ENCODE data around the gene THRA. TPM values are rescaled to one million over a fixed set of nuclear protein-coding genes. Genes with fewer than 3 reads are reported as not detected.

The THRA gene
- total RNA-seq, 1 experiment from 2014 or later = 14.5 TPM

- Histone ChIP-seq H3K27me3 (replicated peaks; ENCODE audit: insufficient read depth, low read depth, low read length, poor library complexity) (no peaks in the 10 kb centered on the region), H3K4me3 (ENCODE audit: low read depth, low read length, poor library complexity, severe bottlenecking) (no peak overlapping the region), H3K4me1 (ENCODE audit: insufficient read depth, low read length, poor library complexity, severe bottlenecking) (peaks cover 52% of the 10 kb centered on the region), H3K27ac (ENCODE audit: low read depth, low read length, poor library complexity, severe bottlenecking) (peak overlapping the region; percentile 54), H3K36me3 (ENCODE audit: insufficient read depth, low read length, poor library complexity, severe bottlenecking) (no peaks in the 10 kb centered on the region), H3K9me3 (ENCODE audit: low read depth, low read length, poor library complexity, severe bottlenecking) (no peaks in the 10 kb centered on the region)
- DNase-seq (ENCODE audit: low spot score) = no peak
- ChIA-PET CTCF (no interaction called here), POLR2A (ENCODE audit: low non-redundant PET) (no interaction called here)
- intact Hi-C loops (cut with micrococcal nuclease; ENCODE audit: unreplicated experiment) = no loop called here
- no peak for TF ChIP-seq EZH2 (IDR thresholded peaks at IDR 0.05; ENCODE audit: borderline replicate concordance, low read depth, low read length, poor library complexity, severe bottlenecking)
- TF ChIP-seq CTCF (conservative IDR thresholded peaks at IDR 0.05; ENCODE audit: low read depth, low read length) = no peak
- no TSS peak for BruUV-seq (replicated peaks)
These were observed 8.7 kb downstream of the THRA start for GRCh38 chr17:40071313-40072039.

- Histone ChIP-seq H3K9me3 (ENCODE audit: low read depth, low read length, poor library complexity, severe bottlenecking) (no peaks in the 10 kb centered on the region), H3K4me1 (ENCODE audit: insufficient read depth, low read length, poor library complexity, severe bottlenecking) (peaks cover 52% of the 10 kb centered on the region), H3K36me3 (ENCODE audit: insufficient read depth, low read length, poor library complexity, severe bottlenecking) (no peaks in the 10 kb centered on the region), H3K4me3 (ENCODE audit: low read depth, low read length, poor library complexity, severe bottlenecking) (no peak overlapping the region), H3K27ac (ENCODE audit: low read depth, low read length, poor library complexity, severe bottlenecking) (peak overlapping the region; percentile 54), H3K27me3 (replicated peaks; ENCODE audit: insufficient read depth, low read depth, low read length, poor library complexity) (no peaks in the 10 kb centered on the region)
- intact Hi-C loops (cut with micrococcal nuclease; ENCODE audit: unreplicated experiment) = no loop called here
- TF ChIP-seq EZH2 (IDR thresholded peaks at IDR 0.05; ENCODE audit: borderline replicate concordance, low read depth, low read length, poor library complexity, severe bottlenecking) (no peak), CTCF (conservative IDR thresholded peaks at IDR 0.05; ENCODE audit: low read depth, low read length) (no peak)
- DNase-seq (ENCODE audit: low spot score) = peak; percentile 61
- no TSS peak for BruUV-seq (replicated peaks)
- CTCF ChIA-PET = no interaction called here
- POLR2A ChIA-PET (ENCODE audit: low non-redundant PET) = no interaction called here
These were observed 9.4 kb downstream of the THRA start for GRCh38 chr17:40072040-40072734.

GRCh38 chr17:40072735-40073346, 10.1 kb downstream of the THRA start:
- POLR2A ChIA-PET (ENCODE audit: low non-redundant PET) = no interaction called here
- Histone ChIP-seq H3K4me1 (ENCODE audit: insufficient read depth, low read length, poor library complexity, severe bottlenecking) (peaks cover 52% of the 10 kb centered on the region), H3K27ac (ENCODE audit: low read depth, low read length, poor library complexity, severe bottlenecking) (peak overlapping the region; percentile 54), H3K4me3 (ENCODE audit: low read depth, low read length, poor library complexity, severe bottlenecking) (no peak overlapping the region), H3K9me3 (ENCODE audit: low read depth, low read length, poor library complexity, severe bottlenecking) (no peaks in the 10 kb centered on the region), H3K36me3 (ENCODE audit: insufficient read depth, low read length, poor library complexity, severe bottlenecking) (no peaks in the 10 kb centered on the region), H3K27me3 (replicated peaks; ENCODE audit: insufficient read depth, low read depth, low read length, poor library complexity) (no peaks in the 10 kb centered on the region)
- BruUV-seq (replicated peaks) = no TSS peak
- no peak for DNase-seq (ENCODE audit: low spot score)
- intact Hi-C loops (cut with micrococcal nuclease; ENCODE audit: unreplicated experiment) = no loop called here
- TF ChIP-seq CTCF (conservative IDR thresholded peaks at IDR 0.05; ENCODE audit: low read depth, low read length) (no peak), EZH2 (IDR thresholded peaks at IDR 0.05; ENCODE audit: borderline replicate concordance, low read depth, low read length, poor library complexity, severe bottlenecking) (no peak)
- CTCF ChIA-PET = no interaction called here
